IMR-90 (cell line): Measurements from ENCODE around the gene HYAL4. TPM values are rescaled to one million over a fixed set of nuclear protein-coding genes. Genes with fewer than 3 reads are reported as not detected.

Source experiments
- ATAC-seq: fragments of 200-7000 bp; cut with Tn5 transposase; 2 replicates; pipeline ENCODE4 v1.9.1; 2020; ENCODE audit warnings: low read depth, mild to moderate bottlenecking, moderate library complexity
- BruUV-seq: library from RNA; stranded (reverse); fragments of 400-500 nt; replicated peaks from 2 replicates; lab custom pipeline; 2021; lab: Mats Ljungman, UMichigan
- CTCF ChIA-PET: fragments of 300-600 bp; formaldehyde crosslinking; extraction: SDS; loops from one replicate; lab custom pipeline; 2021; ENCODE audit warnings: antibody characterized with exemption; lab: Yijun Ruan, JAX
- POLR2A ChIA-PET: fragments of 300-600 bp; sonication (Branson Sonifier 250); formaldehyde crosslinking; loops from one replicate; lab custom pipeline; 2022; ENCODE audit warnings: antibody characterized with exemption; ENCODE audit not compliant: unreplicated experiment; lab: Charles Lee
- DNase-seq: peaks from one replicate; pipeline ENCODE4 v3.0.0; 2013
- H2AFZ ChIP-seq: replicated peaks from 2 replicates; pipeline ENCODE3; 2013; ENCODE audit warnings: low read length, mild to moderate bottlenecking; ENCODE audit not compliant: poor library complexity
- H2AK5ac ChIP-seq: 2 replicates; pipeline ENCODE4 v1.6.1; 2013; ENCODE audit warnings: low read depth, low read length, inconsistent platforms
- H2AK9ac ChIP-seq: replicated peaks from 2 replicates; pipeline ENCODE3; 2013; ENCODE audit warnings: mild to moderate bottlenecking, low read depth, low read length, moderate library complexity; ENCODE audit not compliant: poor library complexity
- H2BK120ac ChIP-seq: 2 replicates; pipeline ENCODE4 v1.6.1; 2013; ENCODE audit warnings: low read depth, low read length, inconsistent platforms
- H2BK15ac ChIP-seq: 3 replicates; pipeline ENCODE4 v1.6.1; 2013; ENCODE audit warnings: low read depth, low read length, inconsistent platforms
- H2BK20ac ChIP-seq: 2 replicates; pipeline ENCODE4 v1.6.1; 2013; ENCODE audit warnings: low read depth, mild to moderate bottlenecking, inconsistent platforms, low read length, moderate library complexity
- H2BK5ac ChIP-seq: 2 replicates; pipeline ENCODE4 v1.6.1; 2013; ENCODE audit warnings: mild to moderate bottlenecking, low read depth, low read length, inconsistent platforms; ENCODE audit not compliant: poor library complexity, severe bottlenecking
- H3K14ac ChIP-seq: replicated peaks from 2 replicates; pipeline ENCODE4 v1.6.1; 2013; ENCODE audit warnings: low read depth, low read length, inconsistent platforms
- H3K18ac ChIP-seq: 2 replicates; pipeline ENCODE4 v1.6.1; 2013; ENCODE audit warnings: low read depth, low read length, control low read depth
- H3K23ac ChIP-seq: 2 replicates; pipeline ENCODE4 v1.6.1; 2013; ENCODE audit warnings: low read depth, low read length, inconsistent platforms
- H3K27ac ChIP-seq: 2 replicates; pipeline ENCODE4 v1.5.1; 2013; ENCODE audit warnings: mild to moderate bottlenecking, control low read depth, low read length; ENCODE audit not compliant: insufficient read depth
- H3K27me3 ChIP-seq: 2 replicates; pipeline ENCODE4 v1.6.1; 2013; ENCODE audit warnings: low read length; ENCODE audit not compliant: control insufficient read depth, insufficient read depth
- H3K36me3 ChIP-seq: 2 replicates; pipeline ENCODE4 v1.6.1; 2013; ENCODE audit warnings: low read length, mixed read lengths; ENCODE audit not compliant: control insufficient read depth, insufficient read depth
- H3K4ac ChIP-seq: 2 replicates; pipeline ENCODE4 v1.6.1; 2013; ENCODE audit warnings: low read depth, low read length, inconsistent platforms
- H3K4me1 ChIP-seq: 2 replicates; pipeline ENCODE4 v1.6.1; 2013; ENCODE audit warnings: low read length, mixed read lengths; ENCODE audit not compliant: control insufficient read depth, insufficient read depth
- H3K4me2 ChIP-seq: 2 replicates; pipeline ENCODE4 v1.6.1; 2013; ENCODE audit warnings: low read depth, mild to moderate bottlenecking, control low read depth, low read length, moderate library complexity
- H3K4me3 ChIP-seq: 2 replicates; pipeline ENCODE4 v1.5.1; 2013; ENCODE audit warnings: low read depth, mild to moderate bottlenecking, control low read depth, low read length, moderate library complexity; ENCODE audit not compliant: insufficient read depth
- H3K56ac ChIP-seq: 2 replicates; pipeline ENCODE4 v1.6.1; 2013; ENCODE audit warnings: low read length, inconsistent platforms; ENCODE audit not compliant: insufficient read depth; ENCODE audit errors: extremely low read depth
- H3K79me1 ChIP-seq, 2 experiments: 2 replicates each; pipeline ENCODE4 v1.6.1; 2013; ENCODE audit warnings: low read length in 2 of 2, inconsistent platforms in 1 of 2, low read depth in 1 of 2
- H3K9ac ChIP-seq: 2 replicates; pipeline ENCODE4 v1.6.1; 2013; ENCODE audit warnings: low read depth, low read length, control low read depth
- H3K9me1 ChIP-seq: 2 replicates; pipeline ENCODE4 v1.6.1; 2013; ENCODE audit warnings: low read length, inconsistent platforms; ENCODE audit not compliant: insufficient read depth
- H3K9me3 ChIP-seq: 2 replicates; pipeline ENCODE4 v1.6.1; 2013; ENCODE audit warnings: low read length; ENCODE audit not compliant: control insufficient read depth, insufficient read depth
- H4K20me1 ChIP-seq: 2 replicates; pipeline ENCODE4 v1.6.1; 2013; ENCODE audit warnings: low read length, inconsistent platforms; ENCODE audit not compliant: insufficient read depth
- H4K5ac ChIP-seq: 2 replicates; pipeline ENCODE4 v1.6.1; 2013; ENCODE audit warnings: mild to moderate bottlenecking, low read depth, low read length, control low read depth
- H4K8ac ChIP-seq, 2 experiments: 2 replicates each; pipeline ENCODE4 v1.6.1; 2013; ENCODE audit warnings: low read depth in 2 of 2, low read length in 2 of 2, control low read depth in 1 of 2, inconsistent platforms in 1 of 2
- H4K91ac ChIP-seq: 2 replicates; pipeline ENCODE4 v1.6.1; 2013; ENCODE audit warnings: low read depth, low read length, inconsistent platforms; ENCODE audit not compliant: insufficient read depth
- CEBPB ChIP-seq: IDR thresholded peaks from 2 replicates; pipeline ENCODE4 v1.6.1; 2012; ENCODE audit warnings: low read depth, low read length, improper control_type of control experiment
- CHD1 ChIP-seq: IDR thresholded peaks from 2 replicates; pipeline ENCODE4 v1.6.1; 2012; ENCODE audit warnings: low read depth, low read length, improper control_type of control experiment
- MAFK ChIP-seq: IDR thresholded peaks from 2 replicates; pipeline ENCODE4 v1.6.1; 2012; ENCODE audit warnings: low read depth, low read length, improper control_type of control experiment
- RAD21 ChIP-seq: IDR thresholded peaks from 2 replicates; pipeline ENCODE4 v1.6.1; 2012; ENCODE audit warnings: low read length, improper control_type of control experiment
- SMC3 ChIP-seq: fragments of 150-350 bp; IDR thresholded peaks from 2 replicates; pipeline ENCODE4 v1.6.1; 2016; ENCODE audit warnings: low read depth, mild to moderate bottlenecking, antibody characterized with exemption, low read length, moderate library complexity
- WGBS, 2 experiments: methylation state at CpG; one replicate each; pipeline versions ENCODE4 v1.1.5 to v1.1.7; 2013; ENCODE audit warnings: missing lambda C conversion rate in 2 of 2; ENCODE audit not compliant: insufficient read length in 1 of 2; ENCODE audit errors: extremely low coverage in 2 of 2; 5-methylcytosine and 5-hydroxymethylcytosine counted together
- dilution Hi-C: fragments of 300-500 bp; cut with HindIII; formaldehyde crosslinking; loops from one replicate; pipeline ENCODE4 v1.14.3; 2018; ENCODE audit warnings: low sequenced_read_pairs; ENCODE audit not compliant: unreplicated experiment
- in situ Hi-C: fragments of 300-500 bp; cut with MboI; formaldehyde crosslinking; loops from 3 replicates; pipeline ENCODE4 v1.14.3; 2019; ENCODE audit warnings: low sequenced_read_pairs, inconsistent platforms, mixed read lengths
- intact Hi-C: fragments of 100-400 bp; cut with micrococcal nuclease; formaldehyde crosslinking; loops from 2 replicates; pipeline ENCODE4 v1.10.0; 2022
- polyA plus RNA-seq, 3 experiments: library from polyadenylated mRNA; depleted of rRNA; stranded (reverse); fragments of >200 nt; gene quantifications; 2 replicates each; pipeline ENCODE4 v1.2.3, GENCODE V29; 2012; ENCODE audit warnings: low replicate concordance in 1 of 3
- total RNA-seq: library from RNA; depleted of rRNA; stranded (reverse); fragments of >200 nt; gene quantifications from 2 replicates; pipeline ENCODE4 v1.2.3, GENCODE V29; 2012

Gene HYAL4
- total and polyA plus RNA-seq, 2 of the 4 experiments (the other 2 are of a cell fraction), result not detected

GRCh38 chr7:123824754-123825067 is 20.3 kb upstream of the HYAL4 start:
- Histone ChIP-seq H3K9me1 (no peaks in the 10 kb centered on the region), H3K79me1 (no peaks in the 10 kb centered on the region), H3K56ac (no peak overlapping the region), H3K36me3 (no peaks in the 10 kb centered on the region), H3K4me2 (no peak overlapping the region), H2BK5ac (no peak overlapping the region), H3K14ac (no peak overlapping the region), H2AK9ac (no peak overlapping the region), H3K9ac (no peak overlapping the region), H3K4me1 (no peaks in the 10 kb centered on the region), H2AK5ac (no peak overlapping the region), H3K4me3 (no peak overlapping the region), H3K23ac (no peak overlapping the region), H4K20me1 (no peaks in the 10 kb centered on the region), H2BK120ac (no peak overlapping the region), H4K91ac (no peak overlapping the region), H3K27ac (no peak overlapping the region), H3K4ac (no peak overlapping the region), H2BK15ac (no peak overlapping the region), H4K8ac (no peak overlapping the region), H4K5ac (no peak overlapping the region), H3K9me3 (no peaks in the 10 kb centered on the region), H2AFZ (no peak overlapping the region), H3K18ac (no peak overlapping the region), H2BK20ac (no peak overlapping the region), H3K27me3 (no peaks in the 10 kb centered on the region)
- intact Hi-C loops, result no loop called here
- no peak for ATAC-seq
- POLR2A ChIA-PET, result no interaction called here
- DNase-seq, result no peak
- dilution Hi-C loops, result no loop called here
- in situ Hi-C loops, result no loop called here
- no TSS peak for BruUV-seq
- CTCF ChIA-PET, result no interaction called here
- no peak for TF ChIP-seq RAD21
- no peak for TF ChIP-seq CHD1
- no peak for TF ChIP-seq CEBPB
- TF ChIP-seq SMC3, result no peak
- no peak for TF ChIP-seq MAFK
- WGBS, 2 experiments, result no CpG with 5 or more reads among the region's 1 CpG
